ENCODE results near the gene SUGP2. TPM values are rescaled to one million over a fixed set of nuclear protein-coding genes. Genes with fewer than 3 reads are reported as not detected.

SUGP2 gene
- total RNA-seq, 1 experiment from 2014 or later: 95.2 TPM

- H3K27ac ChIP-seq (ENCODE audit: insufficient read length, low read depth, low read length): no peak overlapping the region
- Mint-ChIP-seq H3K9me3 (no peaks in the 10 kb centered on the region), H3K4me1 (peaks cover 8 to 20% of the 10 kb centered on the region in 2 experiments), H3K36me3 (ENCODE audit: insufficient read depth in 1 of 3, low read depth in 3 of 3) (peaks cover 39 to 72% (median 66%) of the 10 kb centered on the region in 3 experiments; a peak in 6 of 7 replicates), H3K27me3 (ENCODE audit: low read depth) (no peaks in the 10 kb centered on the region; the same call in 1 of the 2 replicates), H3K27ac (peak overlapping the region in 1 of 3 experiments; percentile 94; a peak in 1 of 7 replicates), H3K4me3 (no peak overlapping the region)
- no peak overlapping the region for H3K56ac ChIP-seq (ENCODE audit: insufficient read length, low read depth, low read length)
- no peak overlapping the region for H3K23ac ChIP-seq (ENCODE audit: insufficient read length, low read depth, low read length)
- no peaks in the 10 kb centered on the region for H4K20me1 ChIP-seq (ENCODE audit: control insufficient read depth, insufficient read depth, insufficient read length)
- no peak overlapping the region for H2BK120ac ChIP-seq (ENCODE audit: low read depth, low read length, poor library complexity, severe bottlenecking)
- H3K79me2 ChIP-seq (ENCODE audit: insufficient read depth, low read length): no peaks in the 10 kb centered on the region
- no peak overlapping the region for H4K8ac ChIP-seq (replicated peaks; ENCODE audit: insufficient read length, low read depth, low read length)
- no peaks in the 10 kb centered on the region for H3K4me1 ChIP-seq (ENCODE audit: insufficient read depth, low read length)
- H3T11ph ChIP-seq (ENCODE audit: low read length): no peak overlapping the region
- H3K18ac ChIP-seq (ENCODE audit: insufficient read length, low read depth, low read length): no peak overlapping the region
- H2AFZ ChIP-seq (ENCODE audit: low read length): no peak overlapping the region
- H3K23me2 ChIP-seq (ENCODE audit: insufficient read length, low read depth, low read length, poor library complexity, severe bottlenecking): no peaks in the 10 kb centered on the region
- H3K4me2 ChIP-seq (ENCODE audit: insufficient read depth, insufficient read length, low read length): no peak overlapping the region
- no peak overlapping the region for H2BK5ac ChIP-seq (ENCODE audit: insufficient read length, low read length)
- no peak overlapping the region for H2AK5ac ChIP-seq (ENCODE audit: insufficient read length, low read length)
- H2BK15ac ChIP-seq (ENCODE audit: low read depth, low read length): no peak overlapping the region
- no peak overlapping the region for H4K91ac ChIP-seq (ENCODE audit: insufficient read length, low read depth, low read length)
- no peak overlapping the region for H2BK12ac ChIP-seq (ENCODE audit: insufficient read length, low read depth, low read length)
- H3K4ac ChIP-seq (ENCODE audit: low read depth, low read length): no peak overlapping the region
- no peak for DNase-seq
- no peak overlapping the region for H4K5ac ChIP-seq (ENCODE audit: insufficient read length, low read depth, low read length)
- H3K9me3 ChIP-seq (ENCODE audit: control insufficient read depth, low read depth, low read length): no peaks in the 10 kb centered on the region
- H3K27me3 ChIP-seq (ENCODE audit: insufficient read depth, low read length): no peaks in the 10 kb centered on the region
- no peaks in the 10 kb centered on the region for H3K79me1 ChIP-seq (ENCODE audit: insufficient read depth, low read depth, low read length, poor library complexity, severe bottlenecking)
- WGBS (ENCODE audit: extremely low coverage, insufficient read length, low lambda C conversion rate): no CpG with 5 or more reads among the region's 10 CpGs
- H2BK20ac ChIP-seq (ENCODE audit: low read depth, low read length, poor library complexity, severe bottlenecking): no peak overlapping the region
- no peak overlapping the region for H3K9ac ChIP-seq (ENCODE audit: extremely low read depth, insufficient read length, low read length)
- H3K14ac ChIP-seq (ENCODE audit: insufficient read depth, low read length): no peak overlapping the region
- TF ChIP-seq CTCF (conservative IDR thresholded peaks at IDR 0.05): no peak
These were observed 37.0 kb downstream of the SUGP2 start for GRCh38 chr19:18996351-18996750.
